ENCODE results near the gene GBX2. TPM values are rescaled to one million over a fixed set of nuclear protein-coding genes. Genes with fewer than 3 reads are reported as not detected.

Gene GBX2
- total RNA-seq, 1 experiment from 2014 or later = not detected

GRCh38 chr2:236179236-236180075, 11.3 kb upstream of the GBX2 start:
- POLR2A ChIA-PET = no interaction called here
- CTCF ChIA-PET = interaction anchor here (0.7 to 5.3 kb wide), 6 partner anchors 13 to 1444 kb away, joined by 3 to 52 read pairs (median 8); no protein-coding TSS in a partner anchor
- Mint-ChIP-seq H3K36me3 (ENCODE audit: insufficient read depth, unreplicated experiment) (no peaks in the 10 kb centered on the region), H3K4me1 (ENCODE audit: insufficient read depth, unreplicated experiment) (peaks cover 13% of the 10 kb centered on the region), H3K27ac (ENCODE audit: low read depth, unreplicated experiment) (no peak overlapping the region), H3K9me3 (ENCODE audit: unreplicated experiment) (no peaks in the 10 kb centered on the region), H3K4me3 (ENCODE audit: unreplicated experiment) (peak overlapping the region; percentile 65), H3K27me3 (ENCODE audit: insufficient read depth, unreplicated experiment) (peaks cover 4% of the 10 kb centered on the region)
- no peak for DNase-seq (ENCODE audit: unreplicated experiment)
- intact Hi-C loops (cut with micrococcal nuclease) = loop anchor here (5.0 kb wide), 1 partner anchor 582 kb away; no protein-coding TSS in a partner anchor
- BruUV-seq (replicated peaks) = no TSS peak
- TF ChIP-seq CTCF (IDR thresholded peaks at IDR 0.05; ENCODE audit: unreplicated experiment) = no peak

GRCh38 chr2:236178890-236179235, 10.7 kb upstream of the GBX2 start:
- peaks cover 10% of the 10 kb centered on the region for H3K27me3 Mint-ChIP-seq (ENCODE audit: insufficient read depth, unreplicated experiment)
- no peaks in the 10 kb centered on the region for H3K9me3 Mint-ChIP-seq (ENCODE audit: unreplicated experiment)
- BruUV-seq (replicated peaks) = no TSS peak
- no peaks in the 10 kb centered on the region for H3K36me3 Mint-ChIP-seq (ENCODE audit: insufficient read depth, unreplicated experiment)
- ChIA-PET CTCF (interaction anchor here (0.6 to 5.3 kb wide), 6 partner anchors 16 to 419 kb away, joined by 3 to 52 read pairs (median 5); no protein-coding TSS in a partner anchor), POLR2A (no interaction called here)
- H3K4me1 Mint-ChIP-seq (ENCODE audit: insufficient read depth, unreplicated experiment) = peaks cover 13% of the 10 kb centered on the region
- no peak for TF ChIP-seq CTCF (IDR thresholded peaks at IDR 0.05; ENCODE audit: unreplicated experiment)
- intact Hi-C loops (cut with micrococcal nuclease) = no loop called here
- no peak overlapping the region for H3K4me3 Mint-ChIP-seq (ENCODE audit: unreplicated experiment)
- no peak for DNase-seq (ENCODE audit: unreplicated experiment)
- no peak overlapping the region for H3K27ac Mint-ChIP-seq (ENCODE audit: low read depth, unreplicated experiment)

- CTCF ChIA-PET = interaction anchor here (0.6 to 5.3 kb wide), 9 partner anchors 8 to 398 kb away, joined by 3 to 52 read pairs (median 3); no protein-coding TSS in a partner anchor
Observed at GRCh38 chr2:236177967-236178889, 10.0 kb upstream of the GBX2 start.

More at GRCh38 chr2:236177967-236178889, 10.0 kb upstream of the GBX2 start:
- Mint-ChIP-seq H3K4me1 (ENCODE audit: insufficient read depth, unreplicated experiment) (peaks cover 13% of the 10 kb centered on the region), H3K9me3 (ENCODE audit: unreplicated experiment) (no peaks in the 10 kb centered on the region), H3K4me3 (ENCODE audit: unreplicated experiment) (no peak overlapping the region), H3K36me3 (ENCODE audit: insufficient read depth, unreplicated experiment) (no peaks in the 10 kb centered on the region), H3K27ac (ENCODE audit: low read depth, unreplicated experiment) (no peak overlapping the region), H3K27me3 (ENCODE audit: insufficient read depth, unreplicated experiment) (peaks cover 14% of the 10 kb centered on the region)
- no TSS peak for BruUV-seq (replicated peaks)
- POLR2A ChIA-PET = interaction anchor here (0.7 kb wide), 1 partner anchor 995 kb away, joined by 3 read pairs; no protein-coding TSS in a partner anchor
- intact Hi-C loops (cut with micrococcal nuclease) = no loop called here
- peak; percentile 60 for TF ChIP-seq CTCF (IDR thresholded peaks at IDR 0.05; ENCODE audit: unreplicated experiment)
- DNase-seq (ENCODE audit: unreplicated experiment) = peak; percentile 43
